GM13977 (cell line): Measurements from ENCODE around the gene KISS1.

ENCODE experiments used
- DNase-seq: peaks from one replicate; pipeline ENCODE4 v3.0.0; 2012; ENCODE audit warnings: low spot score
- in situ Hi-C: fragments of 300-500 bp; cut with MboI; formaldehyde crosslinking; loops from one replicate; pipeline ENCODE4 v1.12.0; 2022; ENCODE audit warnings: low sequenced_read_pairs, low pct_unique_long_range_greater_than_20kb, mixed read lengths, inconsistent platforms; ENCODE audit not compliant: unreplicated experiment
- TF ChIP-seq, protein P1 (sequence below): IDR thresholded peaks from 2 replicates; pipeline ENCODE4 v1.5.1; 2012; ENCODE audit warnings: mild to moderate bottlenecking, control low read depth; ENCODE audit not compliant: insufficient read depth; ENCODE audit errors: extremely low read depth, missing control alignments

KISS1 gene

DNA sequence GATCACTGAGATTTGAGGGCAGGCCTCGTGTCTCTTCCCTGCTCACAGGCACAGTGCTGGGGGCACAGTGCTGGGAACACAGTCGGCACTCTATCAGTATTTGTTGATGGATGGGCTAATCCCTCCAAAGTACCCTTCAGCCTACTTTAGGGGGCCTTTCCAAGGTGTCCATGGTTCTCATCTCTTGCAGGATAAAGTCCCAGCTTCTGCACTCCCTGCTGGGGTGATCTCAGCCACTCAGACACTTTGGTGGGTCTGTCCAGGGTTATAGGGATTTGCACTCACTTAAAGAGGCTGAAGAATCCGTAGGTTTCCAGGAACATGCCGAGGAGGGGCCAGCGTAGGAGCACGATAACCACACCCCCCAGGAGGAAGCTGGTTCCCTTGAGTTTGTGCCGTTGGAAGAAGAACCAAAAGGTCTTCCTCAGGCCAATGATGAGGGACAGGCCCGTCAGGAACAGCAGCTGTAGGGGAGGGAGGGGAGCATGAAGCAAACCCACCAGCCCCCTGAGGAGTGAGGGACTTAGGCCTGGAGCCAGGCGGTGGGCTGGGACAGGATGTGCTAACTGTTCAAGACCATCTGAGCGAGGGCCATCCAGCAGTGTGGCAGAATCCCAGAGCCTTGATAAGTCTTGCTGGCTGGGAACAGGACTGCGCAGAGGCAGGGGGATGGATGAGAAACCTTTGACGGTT is 5.2 kb upstream of the KISS1 start:
- TF ChIP-seq, protein P1, sequence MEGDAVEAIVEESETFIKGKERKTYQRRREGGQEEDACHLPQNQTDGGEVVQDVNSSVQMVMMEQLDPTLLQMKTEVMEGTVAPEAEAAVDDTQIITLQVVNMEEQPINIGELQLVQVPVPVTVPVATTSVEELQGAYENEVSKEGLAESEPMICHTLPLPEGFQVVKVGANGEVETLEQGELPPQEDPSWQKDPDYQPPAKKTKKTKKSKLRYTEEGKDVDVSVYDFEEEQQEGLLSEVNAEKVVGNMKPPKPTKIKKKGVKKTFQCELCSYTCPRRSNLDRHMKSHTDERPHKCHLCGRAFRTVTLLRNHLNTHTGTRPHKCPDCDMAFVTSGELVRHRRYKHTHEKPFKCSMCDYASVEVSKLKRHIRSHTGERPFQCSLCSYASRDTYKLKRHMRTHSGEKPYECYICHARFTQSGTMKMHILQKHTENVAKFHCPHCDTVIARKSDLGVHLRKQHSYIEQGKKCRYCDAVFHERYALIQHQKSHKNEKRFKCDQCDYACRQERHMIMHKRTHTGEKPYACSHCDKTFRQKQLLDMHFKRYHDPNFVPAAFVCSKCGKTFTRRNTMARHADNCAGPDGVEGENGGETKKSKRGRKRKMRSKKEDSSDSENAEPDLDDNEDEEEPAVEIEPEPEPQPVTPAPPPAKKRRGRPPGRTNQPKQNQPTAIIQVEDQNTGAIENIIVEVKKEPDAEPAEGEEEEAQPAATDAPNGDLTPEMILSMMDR: no peak
- DNase-seq: no peak
- in situ Hi-C loops: no loop called here

DNA sequence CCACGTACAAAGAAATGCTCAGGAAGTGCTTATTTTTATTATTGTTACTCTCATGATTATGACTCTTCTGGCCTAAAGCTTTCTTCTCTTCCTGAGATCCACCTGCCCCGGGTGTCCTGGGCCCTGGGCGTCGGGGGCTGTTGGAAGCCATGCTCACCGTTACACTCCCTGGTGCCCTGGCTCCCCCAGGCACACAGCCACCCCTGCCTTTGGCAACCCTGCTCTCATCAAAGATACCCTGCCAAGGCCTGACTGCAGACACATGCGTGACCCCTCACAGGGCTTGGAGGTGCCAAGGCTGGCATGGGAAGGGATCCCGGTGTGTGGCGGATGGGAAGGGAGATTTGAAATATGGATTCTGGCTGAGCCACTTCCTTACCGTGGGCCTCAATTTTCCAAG is 3.3 kb upstream of the KISS1 start:
- TF ChIP-seq, protein P1: no peak
- in situ Hi-C loops: no loop called here
- no peak for DNase-seq

DNA sequence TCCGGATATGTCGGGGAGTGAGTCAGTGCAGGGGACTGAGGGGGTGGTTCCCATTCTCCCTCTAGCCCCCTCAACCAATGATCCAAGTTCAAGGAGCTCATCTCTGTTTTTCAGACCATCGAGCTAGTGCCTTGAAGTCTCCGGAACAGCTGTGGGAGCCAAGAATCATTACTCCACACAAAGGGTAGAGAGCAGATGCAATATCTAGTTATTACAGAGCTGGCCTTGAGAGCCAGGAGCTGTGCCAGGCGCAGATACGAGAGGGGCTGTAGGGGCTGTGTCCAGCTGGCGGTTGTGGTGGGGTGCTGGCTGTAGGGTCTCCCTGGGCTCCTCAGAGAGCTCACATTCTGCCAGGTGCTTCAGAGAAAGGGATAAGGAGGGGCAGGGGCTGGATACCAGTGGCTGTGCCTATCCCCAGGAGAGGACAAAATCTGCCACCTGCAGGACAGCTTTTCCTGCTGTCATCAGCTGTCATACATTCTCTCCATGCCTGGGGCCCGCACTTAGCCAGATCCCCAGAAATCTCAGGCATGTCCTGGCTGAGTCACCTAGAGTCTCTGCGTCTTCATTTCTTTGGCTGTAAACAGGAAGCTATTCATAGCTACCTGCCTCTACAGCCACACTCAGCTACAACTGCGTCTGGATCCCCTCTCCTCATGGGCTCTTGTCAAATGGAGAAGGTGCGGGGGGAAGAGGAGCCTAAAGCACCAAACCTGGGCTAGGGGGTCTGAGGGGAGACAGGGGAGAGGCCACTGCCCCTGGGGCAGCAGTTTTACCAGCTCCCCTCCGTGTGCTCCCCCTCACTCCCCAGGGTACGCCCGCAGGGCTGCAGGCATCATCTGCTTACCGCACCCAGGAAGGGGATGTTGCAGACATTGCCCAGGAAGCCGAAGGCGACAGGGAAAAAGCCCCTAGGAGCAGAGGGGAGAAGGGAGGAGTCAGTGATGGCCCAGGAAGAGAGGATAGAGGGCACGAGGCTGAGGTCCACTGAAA is 2.4 kb upstream of the KISS1 start:
- no peak for DNase-seq

DNA sequence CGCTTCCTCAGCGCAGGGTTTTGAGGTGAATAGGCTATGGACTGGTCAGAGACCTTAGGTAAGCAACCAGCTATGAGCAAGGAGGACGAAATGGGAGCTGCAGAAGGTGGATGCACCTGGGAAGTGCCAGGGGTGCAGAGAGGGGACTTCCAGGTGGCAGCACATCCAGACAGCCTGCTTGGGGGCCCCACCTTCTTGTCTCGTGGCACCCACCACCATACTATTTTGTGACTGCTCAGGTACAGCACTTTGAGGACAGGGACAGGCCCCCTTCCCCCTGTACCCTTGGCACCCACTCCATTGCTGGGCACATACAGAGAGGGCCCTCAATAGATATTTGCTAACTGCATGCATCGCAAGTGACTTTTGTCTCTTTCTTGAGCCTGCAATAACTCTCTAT is 777 bp upstream of the KISS1 start:
- TF ChIP-seq, protein P1: no peak
- DNase-seq: no peak
- in situ Hi-C loops: no loop called here

More for the DNA sequence above, 2.4 kb upstream of the KISS1 start:
- in situ Hi-C loops: no loop called here
- TF ChIP-seq, protein P1: no peak

DNA sequence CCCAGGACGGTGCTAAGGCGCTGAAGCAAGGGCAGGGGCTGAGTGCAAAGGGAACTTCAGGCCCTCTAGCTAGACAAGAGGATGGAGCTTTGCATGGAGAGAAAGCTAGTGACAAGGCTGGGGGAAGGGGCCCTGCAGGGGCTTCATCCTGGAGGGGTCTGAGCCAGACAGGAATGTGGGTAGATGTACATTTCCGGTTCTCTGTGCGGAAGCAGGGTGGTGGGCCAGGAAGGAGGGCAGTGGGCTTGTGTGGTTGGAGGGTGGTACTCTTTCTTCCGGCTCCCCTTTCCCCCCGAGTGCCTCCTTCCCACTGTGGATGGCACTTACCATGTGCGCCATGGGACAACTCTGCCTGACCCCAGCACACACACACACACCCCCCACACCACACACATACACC is 1.5 kb downstream of the KISS1 start:
- in situ Hi-C loops: no loop called here
- TF ChIP-seq, protein P1: no peak

DNA sequence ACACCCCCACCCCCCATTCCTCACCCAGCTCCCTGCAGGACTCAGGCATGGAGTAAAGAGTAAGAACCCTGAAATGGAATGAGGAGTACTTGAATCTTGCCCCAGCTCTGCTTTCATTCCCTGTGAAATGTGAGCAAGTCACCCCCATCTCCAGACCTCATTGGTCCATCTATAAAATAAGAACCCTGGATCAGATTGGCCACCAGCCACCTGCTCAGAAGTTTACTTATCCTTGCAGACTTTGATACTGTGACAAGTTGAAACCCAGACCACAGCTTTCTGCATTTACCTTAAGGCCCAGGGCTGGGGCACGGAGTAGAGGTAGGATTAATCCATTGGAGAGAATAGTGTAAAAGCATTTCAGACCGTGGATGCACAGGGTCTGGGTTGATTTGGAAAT is 2.2 kb downstream of the KISS1 start:
- no peak for DNase-seq
- in situ Hi-C loops: no loop called here
- TF ChIP-seq, protein P1: no peak

More for the DNA sequence above, 1.5 kb downstream of the KISS1 start:
- DNase-seq: no peak
